Left lung (tissue), 10 donors: Measurements from ENCODE around the gene CCNG2. TPM values are rescaled to one million over a fixed set of nuclear protein-coding genes. Genes with fewer than 3 reads are reported as not detected.

Experiments used
- ATAC-seq: fragments of 200-7000 bp; cut with Tn5 transposase; one replicate; pipeline ENCODE4 v1.9.1; 2020; ENCODE audit warnings: moderate library complexity
- DNase-seq, 4 donors: peaks; one replicate each; pipeline ENCODE4 v3.0.0-alpha.2; 2013 to 2020
- H3K27ac ChIP-seq, 2 donors: fragments of 200-600 bp; sonication (generic) in 1 of 2; one replicate each; pipeline versions ENCODE4 v1.5.0 to v1.8.0; 2020 to 2021
- H3K27me3 ChIP-seq, 2 donors: fragments of 200-600 bp; sonication (generic) in 1 of 2; one replicate each; pipeline versions ENCODE4 v1.5.0 to v1.8.0; 2020 to 2021
- H3K36me3 ChIP-seq, 2 donors: fragments of 200-600 bp; sonication (generic) in 1 of 2; one replicate each; pipeline versions ENCODE4 v1.5.0 to v1.8.0; 2020 to 2021
- H3K4me1 ChIP-seq, 2 donors: fragments of 200-600 bp; one replicate each; pipeline ENCODE4 v1.8.0; 2021
- H3K4me3 ChIP-seq, 2 donors: fragments of 200-600 bp; sonication (generic) in 1 of 2; one replicate each; pipeline versions ENCODE4 v1.5.0 to v1.8.0; 2020 to 2021; ENCODE audit warnings: mild to moderate bottlenecking in 1 of 2
- H3K9me3 ChIP-seq, 2 donors: fragments of 200-600 bp; sonication (generic) in 1 of 2; one replicate each; pipeline versions ENCODE4 v1.5.0 to v1.8.0; 2020 to 2021
- intact Hi-C, 2 donors: fragments of 100-400 bp; cut with DNase I; formaldehyde crosslinking; loops; one replicate each; pipeline versions ENCODE4 v1.11.2 to v1.14.2; 2022
- polyA plus RNA-seq, 6 donors: library from polyadenylated mRNA; unstranded; fragments of 120-200 nt; gene quantifications; one replicate each; pipeline ENCODE4 v1.2.1, GENCODE V29; 2013; ENCODE audit not compliant: insufficient read length in 6 of 6
- total RNA-seq, 2 donors: library from RNA; stranded (reverse); fragmentation: NEBNext Ultra II Directional; extraction: Animal tissue kit (Norgen Biotek cat#: 25700); gene quantifications; one replicate each; pipeline ENCODE4 v1.2.1, GENCODE V29; 2021
- TF ChIP-seq, protein P1 (sequence below), 2 donors: fragments of 200-600 bp; sonication (generic) in 1 of 2; IDR thresholded peaks; one replicate each; pipeline versions ENCODE4 v1.5.0 to v1.8.0; 2021; ENCODE audit warnings: antibody characterized with exemption in 2 of 2
- donor health status: DM: no; HTN: yes; CAD: no.
- donor health status: DM: no; HTN: no; CAD: no.

The CCNG2 gene
- total and polyA plus RNA-seq, 8 donors: 31.6 to 136 (median 106) TPM

DNA sequence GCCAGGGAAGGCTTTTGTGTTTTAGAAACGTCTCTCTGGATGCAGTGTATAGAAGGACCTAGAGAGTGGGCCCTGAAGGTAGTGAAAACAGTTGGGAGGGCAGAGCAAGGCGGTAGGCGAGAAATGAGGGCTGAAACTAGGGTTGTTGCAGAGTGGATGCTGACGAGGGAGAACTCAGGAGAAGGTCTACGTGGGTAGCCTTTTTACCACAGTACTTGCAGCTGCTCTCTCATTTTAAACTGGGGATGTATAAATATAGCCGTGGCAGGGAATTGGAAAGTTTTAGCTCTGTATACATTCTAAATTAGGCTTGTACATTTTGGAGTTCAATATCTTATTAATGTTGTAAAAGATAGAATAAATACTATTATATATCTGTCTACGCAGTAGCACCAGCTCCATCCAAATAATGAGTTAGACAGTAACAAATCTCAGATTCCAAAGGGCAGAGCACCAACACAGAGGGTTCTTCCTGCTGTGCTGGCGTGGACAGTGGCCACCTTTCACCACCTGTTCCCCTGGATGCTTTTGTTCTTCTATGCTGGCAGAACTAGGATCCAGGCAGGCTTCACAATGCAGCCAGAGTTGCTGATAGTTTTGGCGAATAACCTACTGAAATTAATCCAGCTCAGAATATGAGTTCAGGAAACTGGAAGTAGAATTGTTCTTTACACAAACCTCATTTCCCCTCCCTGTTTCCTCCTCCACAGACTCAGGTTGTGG lies 31.7 kb downstream of the CCNG2 start:
- Histone ChIP-seq H3K9me3 (no peaks in the 10 kb centered on the region), H3K4me3 (no peak overlapping the region), H3K27me3 (no peaks in the 10 kb centered on the region), H3K27ac (no peak overlapping the region), H3K4me1 (no peaks in the 10 kb centered on the region), H3K36me3 (no peaks in the 10 kb centered on the region)
- DNase-seq (no peak), ATAC-seq (no peak)
- TF ChIP-seq, protein P1, sequence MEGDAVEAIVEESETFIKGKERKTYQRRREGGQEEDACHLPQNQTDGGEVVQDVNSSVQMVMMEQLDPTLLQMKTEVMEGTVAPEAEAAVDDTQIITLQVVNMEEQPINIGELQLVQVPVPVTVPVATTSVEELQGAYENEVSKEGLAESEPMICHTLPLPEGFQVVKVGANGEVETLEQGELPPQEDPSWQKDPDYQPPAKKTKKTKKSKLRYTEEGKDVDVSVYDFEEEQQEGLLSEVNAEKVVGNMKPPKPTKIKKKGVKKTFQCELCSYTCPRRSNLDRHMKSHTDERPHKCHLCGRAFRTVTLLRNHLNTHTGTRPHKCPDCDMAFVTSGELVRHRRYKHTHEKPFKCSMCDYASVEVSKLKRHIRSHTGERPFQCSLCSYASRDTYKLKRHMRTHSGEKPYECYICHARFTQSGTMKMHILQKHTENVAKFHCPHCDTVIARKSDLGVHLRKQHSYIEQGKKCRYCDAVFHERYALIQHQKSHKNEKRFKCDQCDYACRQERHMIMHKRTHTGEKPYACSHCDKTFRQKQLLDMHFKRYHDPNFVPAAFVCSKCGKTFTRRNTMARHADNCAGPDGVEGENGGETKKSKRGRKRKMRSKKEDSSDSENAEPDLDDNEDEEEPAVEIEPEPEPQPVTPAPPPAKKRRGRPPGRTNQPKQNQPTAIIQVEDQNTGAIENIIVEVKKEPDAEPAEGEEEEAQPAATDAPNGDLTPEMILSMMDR (IDR thresholded peaks at IDR 0.05): no peak
- intact Hi-C loops: no loop called here

DNA sequence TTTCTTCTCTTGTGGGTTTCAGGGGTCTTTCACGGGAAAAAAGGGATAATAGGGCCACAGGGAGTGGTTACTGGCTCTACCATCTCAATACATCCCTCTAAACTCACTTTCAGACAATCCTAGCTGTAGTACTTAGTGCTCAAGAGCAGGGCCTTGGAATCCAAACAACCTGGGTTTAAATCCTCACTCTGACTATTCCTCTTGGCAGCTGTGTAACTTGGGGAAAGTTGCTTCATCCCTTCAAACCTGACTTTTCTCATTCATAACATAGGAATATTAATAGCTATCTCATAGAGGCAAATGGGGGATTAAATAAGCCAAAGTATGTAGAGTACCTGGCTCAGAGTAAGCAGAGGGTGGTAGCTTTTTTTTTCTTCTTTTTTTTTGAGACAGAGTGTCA lies 32.4 kb downstream of the CCNG2 start:
- H3K27ac ChIP-seq: no peak overlapping the region
- ATAC-seq (no peak), DNase-seq (no peak)
- H3K27me3 ChIP-seq: no peaks in the 10 kb centered on the region
- intact Hi-C loops: no loop called here
- TF ChIP-seq, protein P1 (IDR thresholded peaks at IDR 0.05): no peak
- no peaks in the 10 kb centered on the region for H3K9me3 ChIP-seq
- no peaks in the 10 kb centered on the region for H3K36me3 ChIP-seq
- no peak overlapping the region for H3K4me3 ChIP-seq
- peaks cover 0 to 5% of the 10 kb centered on the region in 2 donors for H3K4me1 ChIP-seq

DNA sequence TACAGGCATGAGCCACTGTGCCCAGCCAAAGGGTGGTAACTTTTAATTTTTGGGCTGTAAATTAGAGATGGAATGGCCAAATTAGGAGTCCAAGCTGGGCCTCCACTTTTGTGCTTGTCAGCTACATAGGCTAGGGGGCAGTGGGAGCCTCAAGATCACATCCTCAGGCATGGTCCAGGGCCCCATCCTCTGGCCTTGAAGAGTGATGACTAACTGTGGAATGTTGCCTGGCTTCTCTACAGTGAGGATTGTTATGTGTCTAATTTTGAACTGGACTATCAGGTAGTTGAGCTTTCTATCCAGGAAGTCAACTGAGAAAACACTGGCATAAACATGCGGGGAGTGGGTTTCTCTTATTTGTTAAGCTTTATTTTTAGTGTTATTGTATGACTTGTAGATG lies 33.0 kb downstream of the CCNG2 start:
- Histone ChIP-seq H3K4me3 (no peak overlapping the region), H3K9me3 (no peaks in the 10 kb centered on the region), H3K27me3 (no peaks in the 10 kb centered on the region), H3K4me1 (peaks cover 0 to 5% of the 10 kb centered on the region in 2 donors), H3K27ac (no peak overlapping the region), H3K36me3 (no peaks in the 10 kb centered on the region)
- intact Hi-C loops: no loop called here
- TF ChIP-seq, protein P1 (IDR thresholded peaks at IDR 0.05): no peak
- ATAC-seq: peak; percentile 30
- no peak for DNase-seq

DNA sequence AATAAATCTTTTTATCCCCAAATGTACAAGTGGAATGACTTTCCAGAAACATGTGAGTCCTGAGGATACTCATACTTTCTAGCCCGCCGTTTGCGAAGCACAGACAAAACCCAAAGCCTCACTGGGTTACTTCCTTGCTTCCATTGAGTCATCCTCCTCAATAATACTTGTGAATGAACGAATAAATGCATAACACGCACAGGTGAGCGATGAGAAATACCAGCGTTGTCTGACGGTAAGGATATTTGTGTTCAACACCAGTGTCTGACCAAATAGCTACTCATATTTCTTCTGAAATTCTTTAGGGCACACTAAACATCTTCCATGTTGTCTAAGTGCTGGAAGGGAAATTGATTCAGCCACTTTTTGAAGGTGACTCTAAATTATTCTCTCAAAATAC lies 36.0 kb downstream of the CCNG2 start:
- no peak for DNase-seq
- ATAC-seq: no peak
- no peaks in the 10 kb centered on the region for H3K27me3 ChIP-seq
- no peaks in the 10 kb centered on the region for H3K9me3 ChIP-seq
- TF ChIP-seq, protein P1 (IDR thresholded peaks at IDR 0.05): no peak
- no peak overlapping the region for H3K4me3 ChIP-seq
- H3K27ac ChIP-seq: no peak overlapping the region
- no peaks in the 10 kb centered on the region for H3K36me3 ChIP-seq
- peaks cover 0 to 5% of the 10 kb centered on the region in 2 donors for H3K4me1 ChIP-seq
- intact Hi-C loops: no loop called here

DNA sequence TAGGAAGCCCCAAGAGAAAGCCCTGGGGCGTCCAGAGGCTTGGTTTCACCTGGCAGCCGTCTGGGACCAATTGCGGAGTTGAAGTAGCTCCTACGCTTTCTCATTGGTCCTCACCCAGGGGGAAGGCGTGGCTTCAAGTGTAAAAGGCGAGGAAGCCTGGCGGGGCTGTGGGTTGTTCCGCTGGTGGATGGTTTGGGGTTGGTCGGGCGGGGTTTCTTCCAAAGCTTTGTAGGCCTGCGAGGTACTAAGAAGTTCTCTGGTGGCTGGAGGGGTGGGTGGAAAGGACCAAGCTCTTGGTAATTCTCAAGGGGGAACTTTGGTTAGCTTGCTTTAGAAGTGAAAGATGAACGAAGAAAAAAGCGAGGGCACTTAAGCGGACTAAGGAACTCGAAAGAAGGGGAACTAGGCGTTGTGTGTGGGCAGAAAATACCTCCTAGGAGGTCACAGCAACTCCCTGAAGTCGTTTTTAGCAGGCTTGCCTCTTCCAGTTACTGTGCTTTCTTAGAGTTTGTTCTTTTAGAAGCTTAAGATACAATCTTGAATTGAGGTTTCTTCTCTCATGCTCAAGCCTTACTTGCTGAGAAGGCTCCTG lies 36.6 kb downstream of the CCNG2 start:
- Histone ChIP-seq H3K4me3 (peak overlapping the region in 1 of 2 donors; percentile 30), H3K27me3 (no peaks in the 10 kb centered on the region), H3K9me3 (no peaks in the 10 kb centered on the region), H3K27ac (peak overlapping the region in 1 of 2 donors; percentile 74), H3K4me1 (peaks cover 0 to 5% of the 10 kb centered on the region in 2 donors), H3K36me3 (no peaks in the 10 kb centered on the region)
- peak; percentile 80 for ATAC-seq
- TF ChIP-seq, protein P1 (IDR thresholded peaks at IDR 0.05): no peak
- intact Hi-C loops: no loop called here
- peak in 2 of 4 donors; percentile 77 to 89 for DNase-seq
